Liver (tissue), 9 donors: ENCODE results near the gene TMEM200C. TPM values are rescaled to one million over a fixed set of nuclear protein-coding genes. Genes with fewer than 3 reads are reported as not detected.

Experiments used
- DNase-seq: peaks from one replicate; pipeline ENCODE4 v3.0.0-alpha.2; 2017; ENCODE audit warnings: low spot score
- H3K27ac ChIP-seq, 2 donors: one replicate each; pipeline ENCODE4 v1.7.0; 2013; ENCODE audit warnings: inconsistent platforms in 2 of 2, low read length in 2 of 2, control low read depth in 1 of 2, low read depth in 1 of 2, mild to moderate bottlenecking in 1 of 2
- H3K27me3 ChIP-seq, 4 donors: one replicate each; pipeline versions ENCODE4 v1.6.1 to v1.7.0; 2013; ENCODE audit warnings: low read length in 3 of 4, inconsistent platforms in 1 of 4, mild to moderate bottlenecking in 1 of 4, moderate library complexity in 1 of 4; ENCODE audit not compliant: control insufficient read depth in 4 of 4, insufficient read depth in 4 of 4
- H3K36me3 ChIP-seq, 4 donors: one replicate each; pipeline versions ENCODE4 v1.6.1 to v1.7.0; 2013; ENCODE audit warnings: low read length in 3 of 4, mild to moderate bottlenecking in 3 of 4, low read depth in 1 of 4, moderate library complexity in 1 of 4; ENCODE audit not compliant: control insufficient read depth in 4 of 4, insufficient read depth in 3 of 4
- H3K4me1 ChIP-seq, 4 donors: one replicate each; pipeline versions ENCODE4 v1.6.1 to v1.7.0; 2013; ENCODE audit warnings: low read length in 3 of 4, mild to moderate bottlenecking in 3 of 4, moderate library complexity in 1 of 4; ENCODE audit not compliant: control insufficient read depth in 4 of 4, insufficient read depth in 4 of 4
- H3K4me3 ChIP-seq, 3 donors: one replicate each; pipeline versions ENCODE4 v1.6.1 to v1.7.0; 2013; ENCODE audit warnings: low read length in 3 of 3, control low read depth in 1 of 3, low read depth in 1 of 3, mild to moderate bottlenecking in 1 of 3
- H3K9ac ChIP-seq, 2 donors: one replicate each; pipeline ENCODE4 v1.7.0; 2013; ENCODE audit warnings: low read length in 2 of 2, mild to moderate bottlenecking in 2 of 2, moderate library complexity in 2 of 2, control low read depth in 1 of 2, low read depth in 1 of 2
- H3K9me3 ChIP-seq, 4 donors: one replicate each; pipeline versions ENCODE4 v1.6.1 to v1.7.0; 2013; ENCODE audit warnings: low read length in 3 of 4; ENCODE audit not compliant: control insufficient read depth in 4 of 4
- EGR1 ChIP-seq, 2 donors: IDR thresholded peaks; 2 replicates each; pipeline ENCODE4 v1.6.1; 2016 to 2018; ENCODE audit warnings: antibody characterized with exemption in 2 of 2, low read depth in 2 of 2
- FOXA1 ChIP-seq: IDR thresholded peaks from 2 replicates; pipeline ENCODE4 v1.6.1; 2016; ENCODE audit warnings: antibody characterized with exemption
- FOXA2 ChIP-seq: IDR thresholded peaks from 2 replicates; pipeline ENCODE4 v1.6.1; 2016; ENCODE audit warnings: antibody characterized with exemption
- GABPA ChIP-seq, 2 donors: IDR thresholded peaks in 1 of 2; conservative IDR thresholded peaks in 1 of 2; 2 replicates each; pipeline ENCODE4 v1.6.1; 2016; ENCODE audit warnings: antibody characterized with exemption in 2 of 2, mild to moderate bottlenecking in 1 of 2, moderate library complexity in 1 of 2
- HNF4A ChIP-seq, 2 donors: conservative IDR thresholded peaks; 2 replicates each; pipeline ENCODE4 v1.6.1; 2016; ENCODE audit warnings: antibody characterized with exemption in 2 of 2, mild to moderate bottlenecking in 2 of 2
- HNF4G ChIP-seq: IDR thresholded peaks from 2 replicates; pipeline ENCODE4 v1.6.1; 2016; ENCODE audit warnings: antibody characterized with exemption
- JUND ChIP-seq, 2 donors: IDR thresholded peaks; 2 replicates each; pipeline ENCODE4 v1.6.1; 2016; ENCODE audit warnings: antibody characterized with exemption in 2 of 2
- MAX ChIP-seq: IDR thresholded peaks from 2 replicates; pipeline ENCODE4 v1.6.1; 2016; ENCODE audit warnings: antibody characterized with exemption
- NR2F2 ChIP-seq: IDR thresholded peaks from 2 replicates; pipeline ENCODE4 v1.6.1; 2016; ENCODE audit warnings: antibody characterized with exemption
- RAD21 ChIP-seq, 2 donors: IDR thresholded peaks; 2 replicates each; pipeline ENCODE4 v1.6.1; 2016; ENCODE audit warnings: antibody characterized with exemption in 2 of 2, mild to moderate bottlenecking in 2 of 2
- RXRA ChIP-seq, 2 donors: IDR thresholded peaks; 2 replicates each; pipeline ENCODE4 v1.6.1; 2017 to 2018; ENCODE audit warnings: antibody characterized with exemption in 2 of 2, mild to moderate bottlenecking in 1 of 2
- SP1 ChIP-seq: IDR thresholded peaks from 2 replicates; pipeline ENCODE4 v1.6.1; 2018; ENCODE audit warnings: antibody characterized with exemption, mild to moderate bottlenecking
- TAF1 ChIP-seq: conservative IDR thresholded peaks from 2 replicates; pipeline ENCODE4 v1.6.1; 2016; ENCODE audit warnings: antibody characterized with exemption, mild to moderate bottlenecking
- YY1 ChIP-seq: IDR thresholded peaks from 2 replicates; pipeline ENCODE4 v1.6.1; 2016; ENCODE audit warnings: antibody characterized with exemption, mild to moderate bottlenecking
- WGBS: extraction: QIAGEN DNeasy Blood & Tissue Kit; methylation state at CpG from one replicate; pipeline ENCODE4 v1.1.7; 2013; 5-methylcytosine and 5-hydroxymethylcytosine counted together
- polyA plus RNA-seq, 2 donors: library from polyadenylated mRNA; stranded (reverse) in 1 of 2; unstranded in 1 of 2; fragments of 200-250 nt in 1 of 2; fragments of >200 nt in 1 of 2; fragmentation: Nextera tagmentation in 1 of 2; extraction: Ambion mirVana in 1 of 2; gene quantifications; one replicate each; pipeline versions ENCODE4 v1.2.1 to v1.2.3, GENCODE V29; 2013 to 2015
- total RNA-seq, 2 donors: library from RNA; depleted of rRNA; stranded (reverse); fragments of >200 nt; gene quantifications; one replicate each; pipeline ENCODE4 v1.2.3, GENCODE V29; 2014
- TF ChIP-seq, protein P1 (sequence below): IDR thresholded peaks from 2 replicates; pipeline ENCODE4 v1.6.1; 2016; ENCODE audit warnings: antibody characterized with exemption, mild to moderate bottlenecking
- TF ChIP-seq, protein P2 (sequence below): IDR thresholded peaks from 2 replicates; pipeline ENCODE4 v1.6.1; 2016; ENCODE audit warnings: antibody characterized with exemption
- TF ChIP-seq, protein P3 (sequence below): IDR thresholded peaks from 2 replicates; pipeline ENCODE4 v1.6.1; 2016; ENCODE audit warnings: antibody characterized with exemption
- TF ChIP-seq, protein P4 (sequence below): fragments of 150-350 bp; IDR thresholded peaks from 2 replicates; pipeline ENCODE4 v1.5.1; 2017; ENCODE audit warnings: improper control_type of control experiment, low read depth, low read length; ENCODE audit not compliant: missing input control
- donor health status: healthy.
- donor health status: healthy.
- donor health status: healthy.
- donor health status: healthy.
- donor health status: healthy.

Gene TMEM200C
- total and polyA plus RNA-seq, 4 donors: 0.08 to 0.58 (median 0.24) TPM

GRCh38 chr18:5941890-5942289 is 46.6 kb upstream of the TMEM200C start (continued):
- TF ChIP-seq, protein P1, sequence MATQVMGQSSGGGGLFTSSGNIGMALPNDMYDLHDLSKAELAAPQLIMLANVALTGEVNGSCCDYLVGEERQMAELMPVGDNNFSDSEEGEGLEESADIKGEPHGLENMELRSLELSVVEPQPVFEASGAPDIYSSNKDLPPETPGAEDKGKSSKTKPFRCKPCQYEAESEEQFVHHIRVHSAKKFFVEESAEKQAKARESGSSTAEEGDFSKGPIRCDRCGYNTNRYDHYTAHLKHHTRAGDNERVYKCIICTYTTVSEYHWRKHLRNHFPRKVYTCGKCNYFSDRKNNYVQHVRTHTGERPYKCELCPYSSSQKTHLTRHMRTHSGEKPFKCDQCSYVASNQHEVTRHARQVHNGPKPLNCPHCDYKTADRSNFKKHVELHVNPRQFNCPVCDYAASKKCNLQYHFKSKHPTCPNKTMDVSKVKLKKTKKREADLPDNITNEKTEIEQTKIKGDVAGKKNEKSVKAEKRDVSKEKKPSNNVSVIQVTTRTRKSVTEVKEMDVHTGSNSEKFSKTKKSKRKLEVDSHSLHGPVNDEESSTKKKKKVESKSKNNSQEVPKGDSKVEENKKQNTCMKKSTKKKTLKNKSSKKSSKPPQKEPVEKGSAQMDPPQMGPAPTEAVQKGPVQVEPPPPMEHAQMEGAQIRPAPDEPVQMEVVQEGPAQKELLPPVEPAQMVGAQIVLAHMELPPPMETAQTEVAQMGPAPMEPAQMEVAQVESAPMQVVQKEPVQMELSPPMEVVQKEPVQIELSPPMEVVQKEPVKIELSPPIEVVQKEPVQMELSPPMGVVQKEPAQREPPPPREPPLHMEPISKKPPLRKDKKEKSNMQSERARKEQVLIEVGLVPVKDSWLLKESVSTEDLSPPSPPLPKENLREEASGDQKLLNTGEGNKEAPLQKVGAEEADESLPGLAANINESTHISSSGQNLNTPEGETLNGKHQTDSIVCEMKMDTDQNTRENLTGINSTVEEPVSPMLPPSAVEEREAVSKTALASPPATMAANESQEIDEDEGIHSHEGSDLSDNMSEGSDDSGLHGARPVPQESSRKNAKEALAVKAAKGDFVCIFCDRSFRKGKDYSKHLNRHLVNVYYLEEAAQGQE: no peak
- TF ChIP-seq NR2F2: no peak
- TF ChIP-seq, protein P2, sequence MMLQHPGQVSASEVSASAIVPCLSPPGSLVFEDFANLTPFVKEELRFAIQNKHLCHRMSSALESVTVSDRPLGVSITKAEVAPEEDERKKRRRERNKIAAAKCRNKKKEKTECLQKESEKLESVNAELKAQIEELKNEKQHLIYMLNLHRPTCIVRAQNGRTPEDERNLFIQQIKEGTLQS: no peak

DNA sequence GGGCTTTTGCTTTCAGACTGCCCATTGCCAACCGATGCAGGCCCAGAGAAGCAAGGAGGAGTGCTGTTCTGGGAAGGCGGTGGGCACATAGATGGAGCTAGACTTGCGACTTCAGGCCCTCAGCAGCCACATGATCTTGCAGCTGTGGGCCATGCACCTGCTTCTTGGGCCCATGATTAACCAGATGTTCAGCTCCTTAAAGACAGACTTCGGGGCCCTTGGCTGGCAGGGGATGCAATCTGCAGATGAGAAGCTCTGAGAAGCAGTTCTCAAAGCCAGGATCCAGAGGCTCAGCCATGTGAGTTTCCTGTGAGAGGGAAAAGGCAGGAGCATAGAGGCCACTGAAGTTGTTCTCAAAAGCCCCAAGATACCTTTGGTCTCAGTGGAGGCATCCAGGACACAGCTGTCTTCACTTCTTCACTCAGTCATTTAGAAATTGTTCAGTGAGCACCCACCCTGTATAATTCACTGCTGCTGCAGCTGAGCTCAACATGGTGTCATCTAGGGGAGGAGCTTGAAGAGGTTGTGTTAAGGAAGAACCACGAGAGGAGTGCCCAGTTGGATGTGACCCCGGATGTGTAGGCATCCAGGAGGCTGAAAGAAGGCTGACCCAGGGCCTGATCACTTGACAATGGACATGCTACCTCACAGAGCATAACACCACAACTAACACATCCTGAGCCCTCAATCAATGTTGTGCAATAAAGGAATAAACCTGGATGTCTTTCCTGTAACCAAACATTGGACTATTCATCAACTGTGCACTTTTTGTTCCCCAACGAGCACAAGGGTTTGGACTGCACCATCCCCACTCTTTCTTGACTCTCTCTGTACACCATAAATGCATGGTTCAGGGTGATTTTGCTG is 44.7 kb upstream of the TMEM200C start:
- no peaks in the 10 kb centered on the region for H3K9me3 ChIP-seq
- H3K27ac ChIP-seq: no peak overlapping the region
- no peaks in the 10 kb centered on the region for H3K27me3 ChIP-seq
- DNase-seq: no peak
- H3K4me3 ChIP-seq: no peak overlapping the region
- H3K4me1 ChIP-seq: no peaks in the 10 kb centered on the region
- H3K36me3 ChIP-seq: no peaks in the 10 kb centered on the region
- 85% methylated on average over 7 of the region's 7 CpGs for WGBS
- H3K9ac ChIP-seq: no peak overlapping the region
- TF ChIP-seq FOXA1 (no peak), RAD21 (IDR thresholded peaks at IDR 0.05) (no peak), SP1 (no peak), HNF4A (conservative IDR thresholded peaks at IDR 0.05) (no peak), YY1 (no peak), FOXA2 (no peak), GABPA (IDR thresholded peaks at IDR 0.05 in 1 of 2, conservative IDR thresholded peaks at IDR 0.05 in 1 of 2) (no peak), TAF1 (no peak), RXRA (IDR thresholded peaks at IDR 0.05) (no peak), NR2F2 (no peak), JUND (IDR thresholded peaks at IDR 0.05) (no peak), EGR1 (IDR thresholded peaks at IDR 0.05; ENCODE audit: low read depth in 2 of 2) (no peak), MAX (no peak), HNF4G (no peak)
- TF ChIP-seq, protein P3, sequence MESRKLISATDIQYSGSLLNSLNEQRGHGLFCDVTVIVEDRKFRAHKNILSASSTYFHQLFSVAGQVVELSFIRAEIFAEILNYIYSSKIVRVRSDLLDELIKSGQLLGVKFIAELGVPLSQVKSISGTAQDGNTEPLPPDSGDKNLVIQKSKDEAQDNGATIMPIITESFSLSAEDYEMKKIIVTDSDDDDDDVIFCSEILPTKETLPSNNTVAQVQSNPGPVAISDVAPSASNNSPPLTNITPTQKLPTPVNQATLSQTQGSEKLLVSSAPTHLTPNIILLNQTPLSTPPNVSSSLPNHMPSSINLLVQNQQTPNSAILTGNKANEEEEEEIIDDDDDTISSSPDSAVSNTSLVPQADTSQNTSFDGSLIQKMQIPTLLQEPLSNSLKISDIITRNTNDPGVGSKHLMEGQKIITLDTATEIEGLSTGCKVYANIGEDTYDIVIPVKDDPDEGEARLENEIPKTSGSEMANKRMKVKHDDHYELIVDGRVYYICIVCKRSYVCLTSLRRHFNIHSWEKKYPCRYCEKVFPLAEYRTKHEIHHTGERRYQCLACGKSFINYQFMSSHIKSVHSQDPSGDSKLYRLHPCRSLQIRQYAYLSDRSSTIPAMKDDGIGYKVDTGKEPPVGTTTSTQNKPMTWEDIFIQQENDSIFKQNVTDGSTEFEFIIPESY: no peak
- TF ChIP-seq, protein P2: no peak
- TF ChIP-seq, protein P1: no peak
- TF ChIP-seq, protein P4, sequence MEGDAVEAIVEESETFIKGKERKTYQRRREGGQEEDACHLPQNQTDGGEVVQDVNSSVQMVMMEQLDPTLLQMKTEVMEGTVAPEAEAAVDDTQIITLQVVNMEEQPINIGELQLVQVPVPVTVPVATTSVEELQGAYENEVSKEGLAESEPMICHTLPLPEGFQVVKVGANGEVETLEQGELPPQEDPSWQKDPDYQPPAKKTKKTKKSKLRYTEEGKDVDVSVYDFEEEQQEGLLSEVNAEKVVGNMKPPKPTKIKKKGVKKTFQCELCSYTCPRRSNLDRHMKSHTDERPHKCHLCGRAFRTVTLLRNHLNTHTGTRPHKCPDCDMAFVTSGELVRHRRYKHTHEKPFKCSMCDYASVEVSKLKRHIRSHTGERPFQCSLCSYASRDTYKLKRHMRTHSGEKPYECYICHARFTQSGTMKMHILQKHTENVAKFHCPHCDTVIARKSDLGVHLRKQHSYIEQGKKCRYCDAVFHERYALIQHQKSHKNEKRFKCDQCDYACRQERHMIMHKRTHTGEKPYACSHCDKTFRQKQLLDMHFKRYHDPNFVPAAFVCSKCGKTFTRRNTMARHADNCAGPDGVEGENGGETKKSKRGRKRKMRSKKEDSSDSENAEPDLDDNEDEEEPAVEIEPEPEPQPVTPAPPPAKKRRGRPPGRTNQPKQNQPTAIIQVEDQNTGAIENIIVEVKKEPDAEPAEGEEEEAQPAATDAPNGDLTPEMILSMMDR: no peak
